Activated CD4-positive, alpha-beta memory T cell treated with anti-CD3 and anti-CD28 coated beads for 36 hours (primary cell): Measurements from ENCODE around the gene PPP1R11. TPM values are rescaled to one million over a fixed set of nuclear protein-coding genes. Genes with fewer than 3 reads are reported as not detected.
A peak's percentile ranks its signal among the peaks of the same experiment; 100 is the strongest.

ENCODE experiments used
- CTCF ChIA-PET: fragments of 350-600 bp; sonication (Branson Sonifier 250); formaldehyde crosslinking; loops from one replicate; lab custom pipeline; 2021; ENCODE audit warnings: antibody characterized with exemption, inconsistent platforms; lab: Charles Lee
- POLR2A ChIA-PET: fragments of 350-600 bp; sonication (Branson Sonifier 250); formaldehyde crosslinking; loops from one replicate; lab custom pipeline; 2021; ENCODE audit warnings: antibody characterized with exemption; lab: Charles Lee
- DNase-seq: peaks from one replicate; pipeline ENCODE4 v3.0.0-alpha.2; 2020
- H3K27ac Mint-ChIP-seq: one replicate; pipeline ENCODE4 v1.8.0; 2021; ENCODE audit warnings: mixed read lengths
- H3K27me3 Mint-ChIP-seq: one replicate; pipeline ENCODE4 v1.8.0; 2021; ENCODE audit warnings: mixed read lengths
- H3K36me3 Mint-ChIP-seq: one replicate; pipeline ENCODE4 v1.8.0; 2021; ENCODE audit warnings: mixed read lengths
- H3K4me1 Mint-ChIP-seq: one replicate; pipeline ENCODE4 v1.8.0; 2021; ENCODE audit warnings: low read depth, mixed read lengths
- H3K4me3 Mint-ChIP-seq: one replicate; pipeline ENCODE4 v1.8.0; 2021; ENCODE audit warnings: mild to moderate bottlenecking, mixed read lengths
- H3K9me3 Mint-ChIP-seq: one replicate; pipeline ENCODE4 v1.8.0; 2021; ENCODE audit warnings: mixed read lengths
- intact Hi-C: fragments of 100-400 bp; cut with micrococcal nuclease; formaldehyde crosslinking; loops from one replicate; pipeline ENCODE4 v1.15.1; 2023
- total RNA-seq, 2 experiments: library from RNA; stranded (reverse); gene quantifications; one replicate each; pipeline ENCODE4 v1.2.3, GENCODE V29; 2021

Gene PPP1R11
- total RNA-seq, 2 experiments from 2014 or later, result 51.3 to 55.0 TPM

DNA sequence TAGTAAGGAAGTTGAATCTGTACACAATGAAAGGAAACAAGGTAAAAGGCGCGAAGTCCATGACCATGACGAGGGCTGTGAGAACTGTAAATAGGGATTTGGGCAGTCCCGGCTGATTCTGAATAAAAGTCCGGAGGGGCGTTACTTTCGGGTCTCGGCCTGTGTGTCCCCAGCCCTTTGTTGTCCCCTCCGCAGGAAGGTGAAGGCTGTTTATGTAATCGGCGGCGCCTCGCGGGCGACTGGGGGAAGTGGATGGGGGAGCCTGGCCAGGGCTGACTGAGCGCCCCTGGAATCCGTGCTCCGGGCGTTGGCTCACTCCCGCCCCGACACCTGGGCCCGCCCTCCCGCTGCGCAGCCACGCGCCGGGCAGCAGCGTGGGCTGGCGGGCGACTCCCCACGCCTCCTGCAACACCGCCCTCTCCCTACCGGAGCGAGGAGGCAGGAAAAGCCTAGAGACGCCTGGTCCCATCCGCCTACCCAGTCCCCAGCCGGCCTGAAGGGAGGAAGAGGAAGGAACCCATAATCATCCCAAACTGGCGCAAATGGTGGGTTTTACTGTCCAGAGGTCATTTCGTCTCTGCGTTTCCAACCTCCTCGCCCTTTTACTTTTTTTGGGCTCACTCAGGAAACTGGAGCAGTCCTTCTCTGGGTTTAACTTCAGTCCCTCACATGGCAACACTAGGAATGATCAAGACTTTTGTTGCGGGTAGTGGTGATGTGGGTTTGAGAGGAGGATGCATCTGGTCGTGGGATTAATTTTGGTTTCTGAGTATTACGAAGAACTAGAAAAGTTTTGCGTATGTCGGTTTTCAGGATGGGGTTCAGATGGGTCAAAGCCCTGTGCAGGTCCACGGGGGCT, 33.8 kb downstream of the PPP1R11 start:
- DNase-seq, result peak; percentile 36
- intact Hi-C loops, result no loop called here
- peaks cover 35% of the 10 kb centered on the region for H3K27me3 Mint-ChIP-seq
- CTCF ChIA-PET, result interaction anchor here (0.6 to 12.8 kb wide), 14 partner anchors 8 to 450 kb away, joined by 3 to 491 read pairs (median 4); partner anchors contain the start of genes POLR1H, PPP1R11 and TRIM40
- H3K27ac Mint-ChIP-seq, result no peak overlapping the region
- POLR2A ChIA-PET, result no interaction called here
- H3K9me3 Mint-ChIP-seq, result no peaks in the 10 kb centered on the region
- H3K4me1 Mint-ChIP-seq, result peaks cover 49% of the 10 kb centered on the region
- no peaks in the 10 kb centered on the region for H3K36me3 Mint-ChIP-seq
- H3K4me3 Mint-ChIP-seq, result peak overlapping the region; percentile 64

DNA sequence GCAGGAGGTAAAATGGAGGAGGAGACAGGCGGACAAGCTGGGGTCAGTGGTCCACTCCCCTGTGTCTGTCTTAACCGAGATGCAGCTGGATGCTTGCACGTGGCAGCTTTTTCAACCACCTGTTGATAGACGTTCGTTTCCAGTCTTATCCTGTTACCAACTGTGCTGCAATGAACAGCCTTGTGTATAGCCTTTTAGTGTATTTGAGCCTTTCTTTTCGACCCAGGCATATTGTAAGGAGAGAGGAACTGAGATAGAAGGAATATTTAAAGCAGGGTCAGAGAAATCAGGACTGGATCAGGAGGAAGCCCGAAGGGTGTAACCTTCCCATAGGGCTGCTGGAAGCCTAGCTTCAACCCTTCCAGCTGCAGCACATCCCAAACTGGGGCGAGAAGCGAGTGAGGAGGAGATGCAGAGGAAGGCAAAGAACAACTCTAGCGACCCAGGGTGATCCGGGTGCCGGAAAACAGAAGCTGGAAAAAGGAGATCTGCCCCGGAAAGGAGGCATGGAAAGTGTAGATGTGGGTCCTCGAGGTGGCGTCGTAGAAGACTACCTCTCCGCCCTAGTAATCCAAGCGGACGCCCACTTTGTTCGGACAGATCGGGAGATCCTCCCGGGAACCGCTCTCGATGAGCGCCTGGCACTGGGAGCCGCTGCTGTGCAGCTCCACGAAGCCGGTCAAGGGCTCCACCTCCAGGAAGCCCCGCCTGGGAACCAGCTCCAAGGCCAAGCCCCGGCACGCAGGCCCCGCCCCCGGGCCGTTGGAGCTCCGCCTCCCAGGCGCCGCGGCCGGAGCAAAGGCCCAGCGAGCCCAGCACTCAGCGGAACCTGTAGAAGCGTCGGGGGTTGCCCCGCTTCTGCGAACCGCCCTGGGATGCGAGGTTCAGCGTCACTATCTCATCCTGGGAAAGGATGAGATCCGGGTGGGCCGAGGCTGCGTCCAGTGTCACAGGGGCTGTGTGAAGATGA, 34.7 kb downstream of the PPP1R11 start:
- Mint-ChIP-seq H3K4me3 (peak overlapping the region; percentile 64), H3K27ac (no peak overlapping the region), H3K36me3 (no peaks in the 10 kb centered on the region), H3K4me1 (peaks cover 49% of the 10 kb centered on the region), H3K27me3 (peaks cover 35% of the 10 kb centered on the region), H3K9me3 (no peaks in the 10 kb centered on the region)
- ChIA-PET CTCF (interaction anchor here (0.6 to 12.8 kb wide), 22 partner anchors 9 to 451 kb away, joined by 3 to 491 read pairs (median 4); partner anchors contain the start of genes POLR1H, PPP1R11, TRIM26 and TRIM40), POLR2A (interaction anchor here (1.0 kb wide), 1 partner anchor 35 kb away, joined by 4 read pairs; the partner anchor contains the start of gene PPP1R11)
- peak; percentile 78 for DNase-seq
- intact Hi-C loops, result loop anchor here (2.0 kb wide), 1 partner anchor 35 kb away; the partner anchor contains the start of gene PPP1R11

DNA sequence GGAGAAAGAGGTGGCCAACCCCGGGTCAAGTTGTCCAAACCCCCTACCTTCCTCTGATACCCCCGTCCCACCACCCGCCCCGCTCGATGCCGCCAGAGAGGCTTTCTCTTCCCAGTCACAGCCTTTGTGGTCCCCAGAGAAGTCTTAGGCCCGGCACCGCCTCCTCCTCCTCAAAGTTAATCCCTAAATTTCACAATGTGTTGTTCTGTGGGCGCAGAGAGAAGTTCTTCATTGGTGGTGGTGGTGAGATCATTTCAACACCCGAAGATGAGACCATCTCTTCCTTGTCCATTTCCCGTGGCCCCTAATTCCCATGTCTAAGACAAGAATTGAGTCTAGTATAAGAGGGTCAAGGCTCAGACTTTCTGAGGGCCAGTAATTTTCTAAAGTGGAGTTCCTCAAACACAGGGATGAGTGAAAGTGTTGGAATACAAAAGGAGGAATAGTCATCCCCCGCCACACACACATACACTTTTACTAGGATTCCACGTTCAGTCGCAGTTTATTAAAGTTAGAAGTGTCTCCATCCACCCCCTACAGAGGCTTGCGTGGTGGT, 35.5 kb downstream of the PPP1R11 start:
- H3K27me3 Mint-ChIP-seq, result peaks cover 37% of the 10 kb centered on the region
- H3K36me3 Mint-ChIP-seq, result no peaks in the 10 kb centered on the region
- CTCF ChIA-PET, result interaction anchor here (0.5 to 12.8 kb wide), 38 partner anchors 8 to 361 kb away, joined by 3 to 491 read pairs (median 6); partner anchors contain the start of genes POLR1H, PPP1R11, TRIM26 and TRIM31
- H3K4me1 Mint-ChIP-seq, result peaks cover 45% of the 10 kb centered on the region
- peak overlapping the region; percentile 50 for H3K4me3 Mint-ChIP-seq
- no peak overlapping the region for H3K27ac Mint-ChIP-seq
- intact Hi-C loops, result loop anchor here (2.0 kb wide), 1 partner anchor 36 kb away; the partner anchor contains the start of gene PPP1R11
- peak; percentile 13 for DNase-seq
- no peaks in the 10 kb centered on the region for H3K9me3 Mint-ChIP-seq
- POLR2A ChIA-PET, result interaction anchor here (1.0 kb wide), 2 partner anchors 36 to 66 kb away, joined by 3 to 4 read pairs; partner anchors contain the start of gene PPP1R11

DNA sequence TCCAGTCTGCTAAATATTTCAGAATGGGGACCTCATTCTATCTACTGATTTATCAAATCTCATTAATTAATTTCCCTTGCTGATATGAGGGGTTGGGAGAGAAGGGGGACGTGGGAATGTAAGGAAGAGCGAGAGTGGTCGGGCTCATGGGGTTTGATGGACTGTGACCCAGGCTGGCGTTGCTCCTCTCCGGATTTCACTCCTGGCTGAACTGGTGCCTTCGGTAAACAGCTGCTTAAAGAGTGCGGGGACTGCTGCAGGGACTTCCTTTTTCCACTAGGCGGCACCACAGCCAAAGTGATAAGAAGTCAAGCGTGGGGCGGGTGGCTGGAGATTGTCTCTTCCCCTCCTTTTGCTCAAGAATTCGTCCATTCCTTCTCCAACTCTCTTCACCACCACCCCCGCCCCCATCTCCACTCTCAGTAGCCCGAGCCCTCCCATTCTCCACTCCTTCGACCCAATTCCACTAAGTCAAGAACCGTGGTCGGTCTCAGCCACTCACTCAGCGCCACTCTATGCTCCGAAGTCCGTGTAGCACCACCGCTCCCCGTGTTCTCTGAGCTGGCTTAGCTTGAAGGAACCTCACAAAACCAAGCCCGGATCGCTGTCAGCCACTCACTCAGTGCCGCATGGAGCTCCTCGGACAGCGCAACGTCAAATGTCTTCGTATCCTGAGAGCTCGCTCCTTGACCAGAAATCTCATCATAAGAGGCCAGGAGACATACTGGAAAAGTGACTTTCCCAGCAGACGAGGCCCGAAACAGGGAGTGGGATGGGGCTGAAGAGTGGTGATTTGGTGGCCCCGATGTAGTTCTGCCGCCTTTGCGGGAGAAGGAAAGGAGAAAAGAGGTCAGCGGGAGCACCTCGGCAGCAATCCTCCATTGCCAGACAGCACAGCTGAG, 36.2 kb downstream of the PPP1R11 start:
- DNase-seq, result peak; percentile 91
- H3K4me1 Mint-ChIP-seq, result peaks cover 41% of the 10 kb centered on the region
- POLR2A ChIA-PET, result interaction anchor here (1.0 to 1.9 kb wide), 4 partner anchors 28 to 65 kb away, joined by 3 to 5 read pairs (median 3); partner anchors contain the start of gene RNF39
- no peak overlapping the region for H3K27ac Mint-ChIP-seq
- H3K4me3 Mint-ChIP-seq, result peak overlapping the region; percentile 73
- no peaks in the 10 kb centered on the region for H3K9me3 Mint-ChIP-seq
- H3K27me3 Mint-ChIP-seq, result peaks cover 41% of the 10 kb centered on the region
- no peaks in the 10 kb centered on the region for H3K36me3 Mint-ChIP-seq
- intact Hi-C loops, result loop anchor here (1.0 to 2.0 kb wide), 3 partner anchors 28 to 67 kb away; partner anchors contain the start of gene PPP1R11
- CTCF ChIA-PET, result interaction anchor here (0.5 to 12.8 kb wide), 39 partner anchors 9 to 361 kb away, joined by 3 to 491 read pairs (median 4); partner anchors contain the start of genes POLR1H, PPP1R11, TRIM26 and TRIM31

DNA sequence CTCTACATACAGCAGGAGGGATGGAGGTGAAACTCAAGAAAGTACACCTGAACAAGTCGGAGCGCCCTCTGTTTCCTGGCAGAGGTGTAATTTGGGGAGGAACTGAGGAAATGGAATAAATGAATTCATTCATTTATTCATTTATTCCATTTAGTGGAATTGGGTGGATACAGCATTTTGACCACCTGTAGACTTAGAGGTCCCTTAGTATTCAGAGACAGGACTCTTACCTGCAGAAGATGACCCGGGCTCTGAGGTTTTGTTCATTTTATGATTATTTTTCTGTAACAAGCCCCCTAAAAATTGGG, 36.8 kb downstream of the PPP1R11 start:
- intact Hi-C loops, result loop anchor here (1.0 to 2.0 kb wide), 3 partner anchors 27 to 66 kb away; partner anchors contain the start of gene PPP1R11
- H3K36me3 Mint-ChIP-seq, result no peaks in the 10 kb centered on the region
- peak overlapping the region; percentile 73 for H3K4me3 Mint-ChIP-seq
- H3K4me1 Mint-ChIP-seq, result peaks cover 37% of the 10 kb centered on the region
- CTCF ChIA-PET, result interaction anchor here (0.6 to 12.8 kb wide), 29 partner anchors 9 to 360 kb away, joined by 3 to 491 read pairs (median 6); partner anchors contain the start of genes POLR1H, TRIM26, TRIM31 and TRIM40
- POLR2A ChIA-PET, result interaction anchor here (1.0 to 1.9 kb wide), 3 partner anchors 27 to 38 kb away, joined by 3 to 5 read pairs (median 3); partner anchors contain the start of gene RNF39
- H3K9me3 Mint-ChIP-seq, result no peaks in the 10 kb centered on the region
- H3K27me3 Mint-ChIP-seq, result peaks cover 39% of the 10 kb centered on the region
- H3K27ac Mint-ChIP-seq, result no peak overlapping the region
- no peak for DNase-seq

DNA sequence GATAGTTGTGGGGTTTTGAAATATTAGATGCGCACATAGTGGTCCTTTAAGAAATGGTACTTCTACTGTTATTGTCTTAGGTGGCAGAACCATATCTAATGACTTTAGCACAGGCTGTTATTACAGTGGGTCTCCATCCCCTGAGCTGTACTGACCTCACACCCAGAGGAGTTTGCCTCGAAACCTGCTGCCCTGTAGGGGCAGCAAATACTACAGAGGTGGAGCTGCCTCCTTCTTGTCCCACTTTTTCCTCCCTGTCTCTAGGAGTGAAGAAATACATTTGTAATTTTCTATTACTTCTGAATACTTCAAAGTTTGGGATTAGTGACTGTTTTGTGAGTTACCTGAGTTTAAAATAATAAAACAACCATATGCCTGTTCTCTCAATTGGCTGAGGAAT, 37.7 kb downstream of the PPP1R11 start:
- Mint-ChIP-seq H3K36me3 (no peaks in the 10 kb centered on the region), H3K27ac (no peak overlapping the region), H3K4me3 (no peak overlapping the region), H3K4me1 (peaks cover 36% of the 10 kb centered on the region), H3K9me3 (no peaks in the 10 kb centered on the region), H3K27me3 (peaks cover 36% of the 10 kb centered on the region)
- no peak for DNase-seq
- CTCF ChIA-PET, result interaction anchor here (0.5 to 12.8 kb wide), 10 partner anchors 8 to 355 kb away, joined by 3 to 491 read pairs (median 6); partner anchors contain the start of genes TRIM31 and TRIM40
- POLR2A ChIA-PET, result interaction anchor here (1.9 kb wide), 1 partner anchor 26 kb away, joined by 5 read pairs; no protein-coding TSS in a partner anchor
- intact Hi-C loops, result no loop called here

DNA sequence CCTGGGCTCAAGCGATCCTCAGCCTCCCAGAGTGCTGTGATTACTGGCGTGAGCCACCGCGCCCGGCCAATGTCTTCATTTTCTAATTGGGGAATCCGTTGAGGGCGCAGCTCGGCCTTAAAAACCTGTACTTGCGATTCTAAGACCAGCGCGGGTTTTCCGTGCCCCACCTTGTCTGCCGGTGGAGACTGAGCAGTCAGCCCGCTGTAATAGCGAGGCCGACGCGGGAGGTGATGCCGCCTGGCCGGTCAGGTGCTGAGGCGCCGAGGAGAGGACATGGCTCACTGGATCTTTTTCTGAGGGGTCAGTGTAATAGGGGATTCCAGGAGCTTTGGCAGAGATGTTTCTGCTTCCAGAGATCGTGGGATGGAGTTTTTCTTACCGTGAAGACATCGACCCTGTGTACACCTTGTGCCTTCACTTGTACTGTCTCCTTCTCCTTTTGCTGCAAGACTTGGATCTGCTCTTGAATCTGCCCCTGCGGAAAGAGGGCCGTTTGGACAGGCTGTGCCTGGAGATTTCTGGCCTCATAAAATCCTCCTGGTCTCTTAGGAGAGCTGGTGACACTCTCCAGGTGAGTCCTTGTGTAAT, 44.4 kb downstream of the PPP1R11 start:
- DNase-seq, result no peak
- Mint-ChIP-seq H3K27ac (no peak overlapping the region), H3K9me3 (no peaks in the 10 kb centered on the region), H3K4me3 (no peak overlapping the region), H3K27me3 (peaks cover 37% of the 10 kb centered on the region), H3K4me1 (peaks cover 20% of the 10 kb centered on the region), H3K36me3 (no peaks in the 10 kb centered on the region)
- POLR2A ChIA-PET, result interaction anchor here (0.6 kb wide), 1 partner anchor 464 kb away, joined by 3 read pairs; no protein-coding TSS in a partner anchor
- intact Hi-C loops, result no loop called here
- CTCF ChIA-PET, result interaction anchor here (3.8 to 12.8 kb wide), 2 partner anchors 7 to 18 kb away, joined by 19 to 491 read pairs; partner anchors contain the start of gene TRIM40

DNA sequence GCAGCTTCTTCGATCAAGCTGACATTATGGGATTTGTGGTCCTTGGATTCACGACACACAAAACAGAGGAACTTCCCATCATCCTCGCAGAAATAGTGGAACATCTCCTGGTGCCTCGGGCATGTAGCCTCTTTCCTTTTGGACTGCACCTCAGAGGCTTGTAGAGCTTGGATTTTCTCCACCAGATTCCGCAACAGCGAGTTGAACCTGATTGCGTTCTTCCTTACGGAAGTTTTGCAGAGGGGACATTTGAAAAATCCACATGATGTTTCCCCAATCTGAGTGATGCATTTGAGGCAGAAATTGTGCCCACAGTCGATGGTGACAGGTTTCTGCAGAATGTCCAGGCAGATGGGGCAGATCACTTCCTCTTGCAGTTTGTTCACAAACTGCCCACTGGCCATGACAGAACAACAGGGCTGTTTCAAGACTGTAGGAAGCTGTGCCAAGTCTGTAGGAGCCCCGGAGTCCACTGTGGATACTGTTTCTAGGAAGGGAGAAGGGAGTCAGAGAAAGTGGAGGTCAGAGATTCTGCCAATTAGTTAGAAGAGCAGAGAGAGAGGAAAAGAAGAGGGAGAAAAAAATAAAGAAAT, 45.5 kb downstream of the PPP1R11 start:
- Mint-ChIP-seq H3K9me3 (no peaks in the 10 kb centered on the region), H3K36me3 (no peaks in the 10 kb centered on the region), H3K4me3 (no peak overlapping the region), H3K27ac (no peak overlapping the region), H3K27me3 (peaks cover 35% of the 10 kb centered on the region), H3K4me1 (peaks cover 20% of the 10 kb centered on the region)
- intact Hi-C loops, result loop anchor here (2.0 kb wide), 1 partner anchor 16 kb away; no protein-coding TSS in a partner anchor
- POLR2A ChIA-PET, result interaction anchor here (0.6 kb wide), 1 partner anchor 20 kb away, joined by 3 read pairs; no protein-coding TSS in a partner anchor
- CTCF ChIA-PET, result interaction anchor here (3.8 to 12.8 kb wide), 2 partner anchors 8 to 17 kb away, joined by 19 to 491 read pairs; partner anchors contain the start of gene TRIM40
- DNase-seq, result no peak

DNA sequence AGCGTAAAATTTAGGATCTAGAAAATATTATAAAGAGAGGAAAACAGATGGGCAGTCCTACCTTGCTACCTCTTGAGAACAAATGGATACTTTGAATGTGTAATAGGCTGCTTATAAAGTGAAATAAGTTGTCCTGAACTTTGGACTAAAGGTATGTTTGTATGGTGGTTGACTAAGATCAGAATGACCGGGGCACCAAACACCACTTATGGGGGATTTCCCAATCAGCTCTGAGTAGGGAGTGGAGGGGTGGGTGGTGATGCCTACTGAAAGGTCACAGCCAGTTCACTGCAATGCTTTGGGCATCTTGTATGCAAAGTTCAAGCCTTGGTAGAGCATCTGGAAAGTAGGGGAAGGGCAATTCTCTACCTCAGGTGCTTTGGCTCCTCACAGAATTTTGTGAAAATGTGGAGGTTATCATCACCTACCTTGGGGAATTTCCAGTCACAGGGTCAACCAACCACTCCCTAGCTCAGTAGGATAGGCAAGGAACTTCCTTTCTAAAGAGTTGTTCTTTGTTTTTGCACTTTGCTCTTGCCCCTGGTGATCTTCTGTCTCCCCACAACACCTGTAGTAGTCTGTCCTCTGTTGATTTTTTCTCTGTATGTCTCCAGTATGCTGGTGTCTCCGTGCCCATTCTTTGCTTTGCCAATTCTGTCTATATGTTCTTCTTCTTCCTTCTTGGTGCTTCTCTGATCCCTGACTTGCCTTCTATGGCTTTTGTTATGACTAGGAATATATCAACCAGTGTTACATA, 46.2 kb downstream of the PPP1R11 start, which contains the start of gene TRIM31:
Gene TRIM31, minus strand, starts transcription at position 88 of the 757 bp plus-strand sequence. CDS start 285 bp downstream, outside the sequence.
- intact Hi-C loops, result loop anchor here (2.0 kb wide), 1 partner anchor 16 kb away; no protein-coding TSS in a partner anchor
- Mint-ChIP-seq H3K4me1 (peaks cover 17% of the 10 kb centered on the region), H3K27ac (no peak within 1 kb of the TSS), H3K4me3 (no peak within 1 kb of the TSS), H3K9me3 (no peaks in the 10 kb centered on the region), H3K36me3 (no peaks in the 10 kb centered on the region), H3K27me3 (peaks cover 32% of the 10 kb centered on the region)
- ChIA-PET POLR2A (no interaction called here), CTCF (interaction anchor here (3.8 to 12.8 kb wide), 2 partner anchors 9 to 16 kb away, joined by 19 to 491 read pairs; partner anchors contain the start of gene TRIM40)
- peak; percentile 21 for DNase-seq
